DMS 273 (cell line): Measurements from ENCODE around the gene THYN1.
"Not testable (repeated sequence)": the region's sequence is repeated elsewhere in the genome, so short reads cannot be mapped to it uniquely, and the experiment has no call there.

Experiments
- DNase-seq: peaks from one replicate; lab custom pipeline; 2025; ENCODE audit not compliant: unreplicated experiment; lab: John Stamatoyannopoulos, UW

Gene THYN1

GRCh38 chr11:134275534-134276395, 22.6 kb upstream of the THYN1 start, which contains the start of gene GLB1L3:
GLB1L3 (plus strand) TSS chr11:134276379; CDS start chr11:134276741, 362 bp downstream.
- peak; percentile 85 for DNase-seq

- DNase-seq = no peak
Measured at GRCh38 chr11:134275188-134275533, 22.0 kb upstream of the THYN1 start.

DNA sequence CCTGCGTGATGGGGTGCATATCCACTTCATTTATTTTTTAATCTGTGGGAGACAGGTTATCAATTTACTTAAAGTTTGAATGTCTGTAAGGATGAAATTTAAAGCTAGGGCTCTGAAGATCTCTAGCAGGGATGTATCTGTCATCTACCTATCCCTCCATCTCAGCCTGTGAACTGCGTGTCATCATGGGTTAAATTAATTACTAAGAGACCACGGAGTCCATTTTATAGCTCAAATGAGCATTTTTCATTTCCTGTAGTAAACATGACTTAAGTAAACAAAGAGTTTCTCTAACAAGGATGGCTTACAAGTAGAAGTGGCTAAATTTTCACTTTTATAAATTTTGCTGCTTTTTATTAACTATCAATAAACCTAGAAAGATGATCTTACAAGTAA, 20.2 kb upstream of the THYN1 start:
- no peak for DNase-seq

GRCh38 chr11:134272381-134273316, 19.5 kb upstream of the THYN1 start:
- DNase-seq = peak; percentile 21

- no peak for DNase-seq
Measured at GRCh38 chr11:134271978-134272377, 18.8 kb upstream of the THYN1 start.

DNA sequence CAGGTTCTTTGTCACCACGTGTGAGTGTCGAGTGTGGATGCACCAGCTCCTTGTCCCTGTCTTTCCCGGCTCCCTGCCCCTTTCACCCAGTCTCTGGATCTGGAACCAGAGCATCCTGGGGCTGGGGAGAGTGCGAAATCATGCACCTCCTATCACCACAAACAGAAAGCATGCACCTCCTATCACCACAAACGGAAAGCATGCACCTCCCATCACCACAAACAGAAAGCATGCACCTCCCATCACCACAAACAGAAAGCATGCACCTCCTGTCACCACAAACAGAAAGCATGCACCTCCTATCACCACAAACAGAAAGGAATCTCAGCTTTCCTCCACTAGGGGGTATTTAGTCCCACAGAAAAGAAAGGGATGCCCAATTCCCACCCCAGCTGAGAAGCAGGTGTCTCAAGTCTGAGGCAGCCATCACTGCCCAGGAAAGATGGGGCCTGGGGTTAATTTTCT, 17.1 kb upstream of the THYN1 start:
- peak; percentile 57 for DNase-seq

DNA sequence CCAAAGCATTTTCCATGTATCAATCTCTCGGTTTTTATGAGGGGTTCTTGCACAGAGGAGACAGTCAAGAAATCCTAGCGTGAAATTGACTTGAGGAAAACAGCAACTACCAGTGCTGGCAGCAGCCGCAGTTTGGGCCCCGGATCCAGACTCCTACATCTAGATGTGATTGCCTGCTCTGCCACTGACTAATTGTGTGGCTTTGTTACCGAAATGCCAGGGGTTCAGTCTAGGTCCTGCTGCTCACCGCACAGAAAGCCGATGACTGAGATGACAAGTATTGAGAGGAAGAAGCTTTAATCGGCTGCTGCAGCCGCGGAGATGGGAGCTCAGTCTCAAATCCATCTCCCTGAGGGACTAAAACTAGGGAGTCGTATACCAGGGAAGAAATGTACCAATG, 14.8 kb upstream of the THYN1 start:
- no peak for DNase-seq

DNA sequence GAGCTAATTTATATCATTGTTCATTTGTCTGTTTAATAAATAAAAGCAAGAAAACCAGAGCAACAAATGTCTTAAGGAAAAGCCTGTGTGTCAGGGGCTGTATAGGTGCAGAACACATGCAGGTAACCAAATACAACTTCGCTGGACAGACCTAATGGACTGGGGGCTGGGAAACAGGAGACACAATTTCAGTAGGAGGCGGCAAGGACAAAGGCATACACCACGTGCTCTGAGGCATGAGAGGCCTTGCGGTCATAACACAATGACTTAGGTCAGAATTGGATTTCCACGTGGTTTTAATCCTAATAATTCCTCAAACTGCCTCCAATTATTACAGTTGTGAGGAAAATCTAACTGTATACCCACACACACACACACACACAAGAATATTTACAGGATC, 14.3 kb upstream of the THYN1 start:
- no peak for DNase-seq

GRCh38 chr11:134266841-134267251, 13.7 kb upstream of the THYN1 start:
- DNase-seq = no peak

- no peak for DNase-seq
Measured at GRCh38 chr11:134266440-134266839, 13.3 kb upstream of the THYN1 start.

DNA sequence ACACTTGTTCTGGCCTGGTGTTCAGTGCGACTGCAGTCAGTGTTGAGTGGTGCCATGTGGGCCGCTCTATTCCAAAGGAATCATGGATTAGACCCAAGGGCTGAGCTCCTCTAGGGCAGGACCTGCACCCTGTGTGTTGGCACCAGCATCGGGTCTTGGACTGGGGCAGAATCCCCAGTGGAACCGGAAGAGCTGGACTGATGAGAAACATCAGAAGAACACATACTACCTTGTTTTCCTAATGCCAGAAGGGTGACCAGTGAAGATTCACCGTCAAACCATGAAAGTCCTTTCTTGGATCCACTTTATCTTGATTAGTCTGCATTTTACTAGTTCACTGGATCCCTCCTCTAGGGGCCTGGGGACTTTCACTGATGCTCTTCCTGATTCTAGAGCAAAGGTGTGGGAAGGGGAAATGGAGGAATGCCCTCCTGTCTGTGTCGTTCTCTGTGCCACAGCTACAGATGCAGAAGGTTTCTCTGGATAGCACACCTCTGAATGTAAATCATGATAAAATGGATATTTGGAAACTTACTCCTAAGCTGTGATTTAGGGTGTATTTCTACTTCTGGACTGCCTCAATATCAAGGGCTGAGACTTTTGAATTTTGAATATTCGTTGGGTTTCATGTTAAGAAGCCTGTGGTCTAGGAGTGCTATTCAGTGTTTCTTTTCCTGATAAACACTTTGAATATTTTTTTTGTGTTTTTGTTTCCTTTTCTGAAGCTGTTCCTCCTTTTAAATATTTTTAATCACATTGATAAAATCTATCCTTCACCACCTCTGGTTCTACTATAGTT, 12.0 kb upstream of the THYN1 start:
- no peak for DNase-seq

DNA sequence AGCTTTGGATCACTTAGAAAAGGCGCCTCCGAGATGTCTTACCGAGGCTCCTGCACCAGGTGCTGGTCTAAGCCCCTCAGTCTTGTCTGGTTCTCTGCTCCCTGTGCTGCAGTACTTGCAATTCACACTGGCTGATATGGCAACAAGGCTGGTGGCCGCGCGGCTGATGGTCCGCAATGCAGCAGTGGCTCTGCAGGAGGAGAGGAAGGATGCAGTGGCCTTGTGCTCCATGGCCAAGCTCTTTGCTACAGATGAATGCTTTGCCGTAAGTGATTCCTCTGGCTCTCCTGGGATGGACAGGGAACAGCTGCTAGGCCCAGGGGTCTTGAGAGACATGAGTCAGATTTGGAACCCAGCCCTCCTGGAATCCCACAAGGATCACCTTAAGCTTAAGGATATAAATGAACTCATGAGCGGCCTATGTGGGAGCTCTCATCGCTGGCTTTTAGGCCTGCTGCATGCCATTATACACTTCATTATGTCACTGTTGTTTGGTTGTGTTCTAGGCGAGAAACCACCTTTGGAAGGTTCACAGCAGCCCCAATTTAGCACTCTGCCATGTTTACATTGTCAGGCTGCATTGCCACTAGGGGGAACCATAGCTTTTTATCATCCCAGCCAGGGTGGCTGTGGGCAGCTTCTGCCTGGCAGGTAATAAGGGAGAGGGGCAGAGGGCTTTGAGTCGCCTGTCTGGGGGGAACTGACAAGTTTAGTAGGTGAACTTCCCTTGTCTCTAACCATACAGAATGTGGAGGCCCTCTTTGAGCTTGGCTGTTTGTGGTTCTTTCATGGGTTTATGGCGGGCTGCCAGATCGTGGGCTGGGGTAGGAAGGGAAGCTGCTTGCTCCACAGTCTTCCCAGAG, 8.7 kb upstream of the THYN1 start:
- DNase-seq = peak; percentile 58

DNA sequence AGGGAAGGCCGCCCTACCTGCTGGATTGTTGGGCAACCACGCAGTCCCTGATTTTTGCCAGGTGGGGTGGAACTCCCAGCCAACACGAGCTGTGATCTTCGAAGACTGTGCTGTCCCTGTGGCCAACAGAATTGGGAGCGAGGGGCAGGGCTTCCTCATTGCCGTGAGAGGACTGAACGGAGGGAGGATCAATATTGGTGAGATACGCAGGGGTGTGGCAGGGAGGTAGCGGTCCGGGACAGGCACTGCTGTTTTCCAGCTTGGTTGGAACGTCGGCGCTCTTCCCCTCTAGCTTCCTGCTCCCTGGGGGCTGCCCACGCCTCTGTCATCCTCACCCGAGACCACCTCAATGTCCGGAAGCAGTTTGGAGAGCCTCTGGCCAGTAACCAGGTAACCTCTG, 7.8 kb upstream of the THYN1 start:
- no peak for DNase-seq

DNA sequence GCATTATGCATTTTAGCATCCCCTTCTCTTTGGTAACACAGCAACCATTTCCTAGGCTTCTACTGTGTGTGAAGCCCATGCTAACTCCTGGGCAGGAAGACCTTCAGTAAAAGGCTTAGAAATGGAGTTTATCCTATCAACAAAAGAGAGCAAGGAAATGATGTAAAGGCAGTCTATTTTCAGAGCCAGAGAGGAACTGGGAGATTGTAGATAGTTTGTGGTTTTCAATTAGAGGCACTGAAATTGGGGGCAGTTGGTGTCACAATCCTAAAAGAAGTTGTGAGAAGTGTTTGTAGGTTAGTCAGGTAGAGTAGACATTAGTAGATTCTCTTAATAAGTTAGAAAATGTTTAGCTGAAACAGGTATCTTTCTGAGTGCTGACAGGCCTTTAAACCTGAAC, 7.4 kb upstream of the THYN1 start:
- no peak for DNase-seq

- DNase-seq = no peak
Measured at GRCh38 chr11:134258577-134258976, 5.4 kb upstream of the THYN1 start.

GRCh38 chr11:134257101-134257500, 3.9 kb upstream of the THYN1 start:
- DNase-seq = no peak

DNA sequence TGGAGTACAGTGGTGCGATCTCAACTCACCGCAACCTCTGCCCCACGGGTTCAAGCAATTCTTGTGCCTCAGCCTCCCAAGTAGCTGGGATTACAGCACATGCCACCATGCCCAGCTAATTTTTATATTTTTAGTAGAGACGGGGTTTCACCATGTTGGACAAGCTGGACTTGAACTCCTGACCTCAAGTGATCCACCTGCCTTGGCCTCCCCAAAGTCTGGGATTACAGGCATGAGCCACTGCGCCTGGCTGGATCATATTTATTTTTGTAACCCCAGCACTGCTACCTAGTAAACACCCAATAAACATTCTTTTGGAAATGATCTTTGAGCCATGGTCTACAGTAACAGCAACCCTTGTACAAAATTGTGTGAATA, 2.0 kb upstream of the THYN1 start:
- DNase-seq = not testable (repeated sequence)

GRCh38 chr11:134254433-134255183, 1.5 kb upstream of the THYN1 start:
- DNase-seq = no peak
